Breast epithelium (tissue), 3 donors: Measurements from ENCODE around the gene ST6GALNAC4.

Experiments
- CTCF ChIP-seq, 3 donors: fragments of 450-650 bp; IDR thresholded peaks; one replicate each; pipeline ENCODE4 v1.5.1; 2016 to 2017; ENCODE audit warnings: antibody characterized with exemption in 3 of 3, mild to moderate bottlenecking in 3 of 3, moderate library complexity in 3 of 3
- POLR2AphosphoS5 ChIP-seq, 3 donors: sonication (generic); formaldehyde crosslinking; IDR thresholded peaks; one replicate each; pipeline ENCODE4 v1.6.1; 2017; ENCODE audit warnings: antibody characterized with exemption in 3 of 3

- TF ChIP-seq POLR2AphosphoS5 (IDR thresholded peaks at IDR 0.05) = no peak
- TF ChIP-seq CTCF (IDR thresholded peaks at IDR 0.05) = no peak
Observed at GRCh38 chr9:127871531-127871930, 45.3 kb downstream of the ST6GALNAC4 start.
